Naive thymus-derived CD8-positive, alpha-beta T cell (primary cell): ENCODE measurements around the gene ITGA6. TPM values are rescaled to one million over a fixed set of nuclear protein-coding genes. Genes with fewer than 3 reads are reported as not detected.

Source experiments
- ATAC-seq, 2 donors: fragments of 150-1000 bp; cut with Tn5 transposase in 1 of 2; sonication (Bioruptor Pico), chemical (Tn5 transposase) in 1 of 2; 1 replicate in 1 of 2; 2 replicates in 1 of 2; pipeline ENCODE4 v1.10.0; 2021; ENCODE audit warnings: mild to moderate bottlenecking in 2 of 2, moderate library complexity in 2 of 2
- POLR2A ChIA-PET: fragments of 350-600 bp; sonication (Branson Sonifier 250); formaldehyde crosslinking; loops from one replicate; lab custom pipeline; 2021; ENCODE audit warnings: antibody characterized with exemption; lab: Charles Lee
- DNase-seq, 10 donors: peaks; one replicate each; pipeline versions ENCODE4 v3.0.0 to v3.0.0-alpha.2; 2020 to 2022
- H3K27ac Mint-ChIP-seq, 10 donors: one replicate each; pipeline ENCODE4 v1.8.0; 2020 to 2022; ENCODE audit warnings: mild to moderate bottlenecking in 10 of 10, mixed read lengths in 10 of 10, moderate library complexity in 4 of 10, inconsistent platforms in 1 of 10
- H3K27me3 Mint-ChIP-seq, 5 donors: one replicate each; pipeline ENCODE4 v1.8.0; 2021 to 2022; ENCODE audit warnings: mixed read lengths in 5 of 5
- H3K36me3 Mint-ChIP-seq, 3 donors: one replicate each; pipeline ENCODE4 v1.8.0; 2020 to 2022; ENCODE audit warnings: mixed read lengths in 3 of 3, mild to moderate bottlenecking in 2 of 3, inconsistent platforms in 1 of 3
- H3K4me1 Mint-ChIP-seq, 4 donors: one replicate each; pipeline ENCODE4 v1.8.0; 2021 to 2022; ENCODE audit warnings: mixed read lengths in 4 of 4
- H3K4me3 Mint-ChIP-seq, 10 donors: one replicate each; pipeline ENCODE4 v1.8.0; 2020 to 2022; ENCODE audit warnings: mild to moderate bottlenecking in 10 of 10, mixed read lengths in 10 of 10, moderate library complexity in 6 of 10, inconsistent platforms in 1 of 10
- H3K9me3 Mint-ChIP-seq, 9 donors: one replicate each; pipeline ENCODE4 v1.8.0; 2020 to 2022; ENCODE audit warnings: mixed read lengths in 9 of 9, mild to moderate bottlenecking in 3 of 9, inconsistent platforms in 1 of 9, moderate library complexity in 1 of 9
- polyA plus RNA-seq, 3 donors: library from polyadenylated mRNA; unstranded; fragments of 300-500 nt; fragmentation: Illumina TruSeq; gene quantifications; one replicate each; pipeline ENCODE4 v1.2.3, GENCODE V29; 2021
- total RNA-seq, 8 experiments: library from RNA in 2 of 8; stranded (reverse) in 2 of 8; gene quantifications; one replicate each; pipeline ENCODE4 v1.2.3 and lab custom pipeline; 2021 to 2026

The ITGA6 gene
- total and polyA plus RNA-seq, 5 experiments from 2014 or later: 58.4 to 127 (median 80.0) TPM

- no peak for DNase-seq
- Mint-ChIP-seq H3K27me3 (peaks cover 0 to 1% (median 0%) of the 10 kb centered on the region in 5 donors), H3K27ac (peak overlapping the region in 1 of 10 donors; percentile 8), H3K36me3 (no peaks in the 10 kb centered on the region), H3K4me3 (no peak overlapping the region), H3K4me1 (peaks cover 0 to 5% (median 0%) of the 10 kb centered on the region in 4 donors), H3K9me3 (peaks cover 0 to 4% (median 0%) of the 10 kb centered on the region in 9 donors)
- ATAC-seq: no peak
- POLR2A ChIA-PET: no interaction called here
Measured at GRCh38 chr2:172403402-172403801, 24.0 kb upstream of the ITGA6 start.

GRCh38 chr2:172403881-172404468, 23.4 kb upstream of the ITGA6 start:
- Mint-ChIP-seq H3K4me1 (peaks cover 0 to 5% (median 0%) of the 10 kb centered on the region in 4 donors), H3K9me3 (peaks cover 0 to 4% (median 0%) of the 10 kb centered on the region in 9 donors), H3K4me3 (no peak overlapping the region), H3K36me3 (no peaks in the 10 kb centered on the region), H3K27ac (no peak overlapping the region), H3K27me3 (peaks cover 0 to 1% (median 0%) of the 10 kb centered on the region in 5 donors)
- DNase-seq (no peak), ATAC-seq (no peak)
- POLR2A ChIA-PET: no interaction called here

- Mint-ChIP-seq H3K4me1 (peaks cover 0 to 4% (median 0%) of the 10 kb centered on the region in 4 donors), H3K36me3 (no peaks in the 10 kb centered on the region), H3K4me3 (no peak overlapping the region), H3K9me3 (peaks cover 0 to 4% (median 0%) of the 10 kb centered on the region in 9 donors), H3K27ac (no peak overlapping the region), H3K27me3 (peaks cover 0 to 1% (median 0%) of the 10 kb centered on the region in 5 donors)
- ATAC-seq (no peak), DNase-seq (no peak)
- POLR2A ChIA-PET: no interaction called here
Measured at GRCh38 chr2:172404824-172405223, 22.6 kb upstream of the ITGA6 start.

GRCh38 chr2:172405673-172406072, 21.7 kb upstream of the ITGA6 start:
- no peak for ATAC-seq
- H3K4me1 Mint-ChIP-seq: peaks cover 0 to 4% (median 0%) of the 10 kb centered on the region in 4 donors
- H3K36me3 Mint-ChIP-seq: no peaks in the 10 kb centered on the region
- no peak for DNase-seq
- H3K27me3 Mint-ChIP-seq: peaks cover 0 to 1% (median 0%) of the 10 kb centered on the region in 5 donors
- no peak overlapping the region for H3K27ac Mint-ChIP-seq
- POLR2A ChIA-PET: no interaction called here
- H3K9me3 Mint-ChIP-seq: peaks cover 0 to 4% (median 0%) of the 10 kb centered on the region in 9 donors
- H3K4me3 Mint-ChIP-seq: no peak overlapping the region

DNA sequence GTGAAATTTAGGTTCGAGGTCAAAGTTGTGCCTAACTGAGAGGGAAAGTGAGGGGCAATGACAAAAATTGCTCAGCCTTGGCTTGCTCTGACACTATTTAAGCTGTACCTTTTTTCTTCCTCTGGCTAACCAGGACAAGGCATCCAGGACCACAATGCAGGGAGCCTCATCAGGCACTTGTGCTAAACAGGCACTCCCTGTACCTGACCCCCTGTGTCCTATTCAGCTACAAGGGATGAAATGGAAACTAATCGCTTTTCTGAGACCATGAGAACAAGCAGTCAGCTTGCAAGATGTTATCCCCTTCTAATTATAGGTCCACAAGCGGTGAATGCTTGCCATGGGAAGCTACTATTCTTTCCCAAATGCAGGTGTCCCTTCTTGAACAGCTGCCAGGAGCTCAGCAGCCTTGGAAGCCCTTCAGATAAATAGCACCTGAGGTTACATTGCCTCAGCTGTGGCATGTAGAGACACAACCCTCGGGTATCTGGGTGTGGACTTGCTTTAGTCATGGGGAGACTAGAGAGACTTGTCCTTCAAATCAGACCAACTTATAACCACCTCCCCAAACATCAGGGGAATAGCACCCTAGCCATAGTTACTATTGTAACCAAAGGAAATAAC, 19.1 kb upstream of the ITGA6 start:
- Mint-ChIP-seq H3K4me1 (peaks cover 0 to 2% (median 0%) of the 10 kb centered on the region in 4 donors), H3K9me3 (peaks cover 0 to 4% (median 0%) of the 10 kb centered on the region in 9 donors), H3K27me3 (peaks cover 0 to 2% (median 0%) of the 10 kb centered on the region in 5 donors), H3K27ac (no peak overlapping the region), H3K4me3 (no peak overlapping the region), H3K36me3 (no peaks in the 10 kb centered on the region)
- ATAC-seq: no peak
- no peak for DNase-seq
- POLR2A ChIA-PET: no interaction called here

DNA sequence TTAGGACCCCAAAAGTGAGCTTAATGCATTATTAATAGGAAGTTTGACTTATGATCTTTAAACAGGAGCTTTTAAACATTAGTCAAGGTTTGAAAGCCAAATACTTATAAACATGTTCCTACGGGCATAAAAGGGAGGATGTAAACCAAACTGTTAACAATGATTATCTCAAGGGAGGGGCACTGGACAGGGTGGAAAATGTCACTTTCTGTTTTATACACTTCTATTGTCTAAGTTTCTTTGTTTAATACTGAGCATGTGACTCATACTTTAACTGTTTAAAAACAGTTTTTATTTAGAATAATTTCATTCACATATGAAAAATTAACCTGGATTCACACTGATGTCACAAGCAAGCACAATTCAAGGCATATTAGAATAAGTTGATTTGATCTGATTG, 18.3 kb upstream of the ITGA6 start:
- no peak for DNase-seq
- peak overlapping the region in 1 of 10 donors; percentile 34 for H3K27ac Mint-ChIP-seq
- H3K9me3 Mint-ChIP-seq: peaks cover 0 to 4% (median 0%) of the 10 kb centered on the region in 9 donors
- no peaks in the 10 kb centered on the region for H3K36me3 Mint-ChIP-seq
- ATAC-seq: no peak
- H3K4me1 Mint-ChIP-seq: peaks cover 0 to 1% (median 0%) of the 10 kb centered on the region in 4 donors
- H3K27me3 Mint-ChIP-seq: peaks cover 0 to 2% (median 0%) of the 10 kb centered on the region in 5 donors
- POLR2A ChIA-PET: interaction anchor here (0.9 kb wide), 1 partner anchor 9 kb away, joined by 3 read pairs; no protein-coding TSS in a partner anchor
- H3K4me3 Mint-ChIP-seq: no peak overlapping the region

DNA sequence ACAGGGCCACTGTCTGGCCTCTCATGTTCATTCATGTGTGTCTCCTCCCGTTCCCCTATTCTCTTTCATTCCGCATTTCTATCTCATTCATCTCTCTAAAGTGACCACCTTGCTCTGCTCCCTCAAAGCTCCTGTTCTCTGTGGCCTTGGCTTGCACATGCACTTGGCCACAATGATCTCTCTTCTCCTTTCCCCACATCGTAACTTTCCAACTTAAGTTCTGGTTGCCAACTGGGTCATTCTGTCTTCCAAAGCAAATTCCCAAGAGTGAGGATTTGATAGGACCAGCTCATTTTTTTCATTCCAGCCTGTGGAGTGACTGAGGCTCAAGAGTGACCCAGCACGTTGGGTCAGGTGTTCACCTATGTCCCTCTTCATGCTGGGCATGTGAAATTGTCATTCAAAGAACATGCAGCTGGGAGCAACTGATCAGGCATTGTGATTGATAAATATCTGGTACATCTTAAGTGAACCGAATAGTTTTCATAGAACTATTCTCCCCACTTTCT, 14.3 kb upstream of the ITGA6 start:
- no peak for ATAC-seq
- POLR2A ChIA-PET: no interaction called here
- H3K27ac Mint-ChIP-seq: no peak overlapping the region
- H3K9me3 Mint-ChIP-seq: no peaks in the 10 kb centered on the region
- H3K4me3 Mint-ChIP-seq: no peak overlapping the region
- peaks cover 0 to 8% (median 3%) of the 10 kb centered on the region in 5 donors for H3K27me3 Mint-ChIP-seq
- no peaks in the 10 kb centered on the region for H3K36me3 Mint-ChIP-seq
- peaks cover 0 to 1% (median 0%) of the 10 kb centered on the region in 4 donors for H3K4me1 Mint-ChIP-seq
- DNase-seq: no peak

DNA sequence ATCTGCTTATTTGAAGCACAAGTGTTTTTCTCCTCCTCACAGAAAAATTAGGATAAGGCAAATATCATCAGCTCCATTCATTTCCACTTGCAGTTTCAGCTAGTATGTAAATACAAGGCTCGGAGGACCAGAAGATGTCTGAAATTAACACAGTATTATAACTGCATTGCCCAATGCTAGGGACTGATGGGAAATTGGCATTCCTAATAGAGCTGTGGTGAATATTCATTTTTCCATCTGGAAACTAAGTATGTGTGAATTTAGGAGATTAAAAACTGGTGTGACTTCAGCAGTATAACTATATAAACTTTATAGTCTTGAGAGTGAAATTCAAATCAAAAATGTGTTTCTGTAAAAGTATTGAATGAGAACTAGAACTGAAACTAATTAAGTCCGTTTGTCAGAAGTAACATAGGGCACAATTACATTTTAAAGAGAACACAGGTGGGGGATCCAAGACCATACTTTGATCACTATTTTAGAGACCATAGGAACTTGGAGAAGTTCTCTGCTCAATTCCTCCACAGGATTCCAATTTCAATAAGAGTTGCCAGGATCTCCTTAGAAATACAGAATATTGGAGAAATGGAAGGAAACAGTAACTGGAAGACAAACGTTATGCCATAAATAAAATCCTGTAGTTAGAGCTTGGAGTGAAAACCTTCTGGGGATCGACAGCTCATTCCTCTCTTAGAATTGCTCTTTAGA, 12.1 kb upstream of the ITGA6 start:
- Mint-ChIP-seq H3K36me3 (no peaks in the 10 kb centered on the region), H3K27ac (no peak overlapping the region), H3K4me1 (peaks cover 0 to 1% (median 0%) of the 10 kb centered on the region in 4 donors), H3K27me3 (peaks cover 0 to 17% (median 5%) of the 10 kb centered on the region in 5 donors), H3K9me3 (peaks cover 0 to 2% (median 0%) of the 10 kb centered on the region in 9 donors), H3K4me3 (no peak overlapping the region)
- DNase-seq (no peak), ATAC-seq (no peak)
- POLR2A ChIA-PET: no interaction called here

DNA sequence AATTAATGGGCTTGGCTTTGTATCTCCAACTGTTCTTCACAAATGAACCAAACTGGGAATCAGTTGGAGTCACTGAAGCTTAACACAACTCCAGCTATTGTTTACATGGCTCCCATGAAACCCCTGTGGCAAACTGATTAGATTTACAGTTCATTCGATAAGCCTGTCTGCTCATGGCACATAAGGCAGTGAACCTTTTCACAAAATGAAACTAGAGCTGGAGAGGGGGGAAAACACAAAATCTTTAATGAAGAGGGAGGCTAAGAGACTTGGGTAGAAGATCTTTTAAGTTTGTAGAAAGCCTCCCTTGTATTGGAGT, 11.6 kb upstream of the ITGA6 start:
- ATAC-seq: no peak
- no peak overlapping the region for H3K4me3 Mint-ChIP-seq
- H3K27ac Mint-ChIP-seq: no peak overlapping the region
- H3K9me3 Mint-ChIP-seq: peaks cover 0 to 2% (median 0%) of the 10 kb centered on the region in 9 donors
- no peak for DNase-seq
- peaks cover 0 to 17% (median 5%) of the 10 kb centered on the region in 5 donors for H3K27me3 Mint-ChIP-seq
- POLR2A ChIA-PET: no interaction called here
- no peaks in the 10 kb centered on the region for H3K36me3 Mint-ChIP-seq
- H3K4me1 Mint-ChIP-seq: peaks cover 0 to 1% (median 0%) of the 10 kb centered on the region in 4 donors

GRCh38 chr2:172416447-172417058, 10.8 kb upstream of the ITGA6 start:
- H3K27ac Mint-ChIP-seq: no peak overlapping the region
- DNase-seq (no peak), ATAC-seq (no peak)
- peaks cover 0 to 17% (median 3%) of the 10 kb centered on the region in 5 donors for H3K27me3 Mint-ChIP-seq
- no peaks in the 10 kb centered on the region for H3K4me1 Mint-ChIP-seq
- POLR2A ChIA-PET: no interaction called here
- H3K9me3 Mint-ChIP-seq: peaks cover 0 to 2% (median 0%) of the 10 kb centered on the region in 9 donors
- no peak overlapping the region for H3K4me3 Mint-ChIP-seq
- no peaks in the 10 kb centered on the region for H3K36me3 Mint-ChIP-seq

- Mint-ChIP-seq H3K9me3 (peaks cover 0 to 2% (median 0%) of the 10 kb centered on the region in 9 donors), H3K27ac (no peak overlapping the region), H3K27me3 (peaks cover 0 to 15% (median 3%) of the 10 kb centered on the region in 5 donors), H3K4me3 (no peak overlapping the region), H3K36me3 (no peaks in the 10 kb centered on the region), H3K4me1 (peaks cover 2 to 7% (median 5%) of the 10 kb centered on the region in 4 donors)
- POLR2A ChIA-PET: no interaction called here
- ATAC-seq (no peak), DNase-seq (no peak)
Measured at GRCh38 chr2:172420216-172420615, 7.2 kb upstream of the ITGA6 start.

DNA sequence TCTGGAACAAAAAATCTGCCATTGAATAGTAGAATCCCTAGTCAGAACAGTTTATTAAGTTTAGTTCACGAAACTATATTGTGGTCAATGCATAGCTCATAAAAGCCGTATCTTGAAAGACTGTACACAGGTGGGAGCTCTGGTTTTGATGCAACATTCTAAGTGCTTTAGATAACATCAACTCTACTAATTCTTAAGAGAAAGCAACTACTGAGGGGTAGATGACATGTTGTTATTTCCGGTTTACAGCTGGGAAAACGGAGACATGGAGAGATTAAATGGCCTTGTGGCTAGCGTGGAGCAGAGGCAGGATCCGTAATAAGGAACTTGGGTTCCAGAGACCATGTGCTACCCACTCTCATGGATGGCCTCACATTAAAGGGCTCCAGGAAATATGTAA, 4.2 kb upstream of the ITGA6 start:
- no peak for ATAC-seq
- Mint-ChIP-seq H3K9me3 (peaks cover 0 to 2% (median 0%) of the 10 kb centered on the region in 9 donors), H3K4me3 (peak overlapping the region in 1 of 10 donors; percentile 12), H3K4me1 (peaks cover 8 to 23% (median 22%) of the 10 kb centered on the region in 4 donors), H3K27me3 (peaks cover 0 to 9% (median 2%) of the 10 kb centered on the region in 5 donors), H3K27ac (peak overlapping the region in 1 of 10 donors; percentile 10), H3K36me3 (no peaks in the 10 kb centered on the region)
- no peak for DNase-seq
- POLR2A ChIA-PET: interaction anchor here (1.0 to 1.5 kb wide), 3 partner anchors 24 to 49 kb away, joined by 4 read pairs; no protein-coding TSS in a partner anchor
